Stimulated activated CD8-positive, alpha-beta memory T cell treated with anti-CD3 and anti-CD28 coated beads, Interleukin-15, amount 100 ng/mL, for 48 hours (primary cell): Measurements from ENCODE around the gene THRA.
A peak's percentile ranks its signal among the peaks of the same experiment; 100 is the strongest.

ENCODE experiments used
- DNase-seq, 2 donors: peaks; one replicate each; pipeline ENCODE4 v3.0.0-alpha.2; 2020; ENCODE audit warnings: low read depth in 2 of 2

Gene THRA

DNA sequence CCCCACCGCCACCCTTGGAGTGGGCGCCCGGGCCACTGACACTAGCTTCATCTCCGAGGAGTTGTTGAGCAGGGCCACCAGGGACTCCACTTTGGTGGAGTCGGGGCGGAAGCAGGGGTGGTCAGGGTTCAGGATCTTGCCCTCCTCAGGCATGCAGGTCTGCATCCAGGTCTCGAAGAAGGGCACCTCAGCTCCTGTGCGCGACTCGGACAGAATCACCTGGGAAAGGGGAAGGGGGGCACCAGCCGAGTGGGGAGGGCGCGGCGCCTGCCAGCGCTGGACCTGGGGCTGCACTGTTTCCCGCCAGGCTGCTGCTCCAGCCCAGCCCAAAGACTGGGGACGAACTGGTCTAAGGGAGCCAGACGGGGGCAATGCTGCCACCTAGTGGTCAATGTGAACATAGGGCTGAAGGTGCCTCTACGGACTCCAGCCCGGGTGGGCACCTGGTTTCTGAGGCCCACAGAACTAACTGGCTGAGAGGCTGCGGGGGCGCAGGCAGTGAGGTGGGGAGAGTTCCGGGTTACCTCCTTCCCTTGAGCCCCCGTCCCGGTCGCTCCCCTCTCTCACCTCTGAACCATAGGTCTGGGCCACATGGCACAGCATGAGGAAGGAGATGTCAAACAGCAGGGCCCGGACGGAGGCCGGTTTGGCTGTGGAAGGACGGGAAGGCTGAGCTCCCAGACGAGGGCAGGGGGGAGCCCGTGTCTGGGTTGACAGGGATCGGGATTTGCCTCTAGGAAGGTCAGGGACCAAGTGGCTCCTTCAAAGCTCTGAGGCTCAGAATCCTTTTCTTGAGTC is 35.8 kb upstream of the THRA start:
- peak; percentile 52 to 61 for DNase-seq

DNA sequence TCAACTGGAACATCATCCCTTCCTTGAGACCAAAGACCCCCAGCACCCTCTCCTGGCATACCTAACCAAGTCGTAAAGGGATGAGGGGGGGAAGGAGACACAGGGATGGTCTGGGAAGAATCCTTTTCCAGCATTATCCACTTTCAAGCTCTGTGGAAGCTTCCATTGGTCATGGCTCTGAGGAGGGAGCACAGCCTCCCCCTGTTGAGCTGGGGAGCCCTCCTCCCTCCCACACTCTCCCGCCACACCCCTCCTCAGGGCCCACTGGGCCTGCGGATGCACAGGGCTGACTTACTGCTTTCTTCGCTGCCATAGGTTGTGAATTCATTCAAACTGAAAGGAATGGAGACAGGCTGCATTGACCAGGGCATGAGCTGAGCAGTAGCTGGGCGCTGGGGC is 35.2 kb upstream of the THRA start:
- DNase-seq, result no peak

DNA sequence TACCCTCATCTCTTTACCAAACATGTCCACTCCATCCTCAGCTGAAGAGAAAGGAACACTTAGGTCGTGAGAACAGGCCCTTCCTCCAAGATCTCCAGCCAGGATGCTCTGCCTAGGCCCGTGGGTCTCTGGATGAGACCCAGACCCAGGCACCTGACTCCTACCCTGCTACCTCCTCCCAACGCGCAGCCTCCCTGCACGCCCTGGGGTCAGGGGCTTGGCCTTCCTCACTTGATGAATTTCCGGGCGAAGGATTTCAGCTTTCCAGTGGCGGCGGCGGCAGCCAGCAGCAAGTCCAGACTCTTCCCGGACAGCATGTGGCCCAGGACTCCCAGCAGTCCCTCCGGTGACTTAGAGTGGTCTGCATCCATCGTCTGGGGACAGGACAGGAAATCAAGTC is 34.2 kb upstream of the THRA start:
- DNase-seq, result no peak

DNA sequence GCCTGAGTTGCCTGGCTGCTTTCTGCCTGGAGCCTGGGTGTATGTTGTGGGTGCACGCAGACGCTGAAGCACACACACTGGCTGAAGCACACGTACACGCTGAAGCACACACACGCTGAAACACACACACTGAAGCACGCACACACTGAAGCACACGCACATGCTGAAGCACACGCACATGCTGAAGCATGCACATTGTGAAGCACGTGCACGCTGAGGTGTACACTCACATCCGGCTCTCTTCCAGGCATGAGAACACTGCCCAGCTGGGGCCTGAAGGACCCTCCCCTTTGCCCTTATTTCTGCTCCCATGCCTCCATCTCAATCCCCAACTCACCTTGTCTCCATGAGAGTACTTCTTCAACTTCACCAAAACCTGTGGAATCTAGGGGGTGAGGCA is 31.1 kb upstream of the THRA start:
- DNase-seq, result no peak

DNA sequence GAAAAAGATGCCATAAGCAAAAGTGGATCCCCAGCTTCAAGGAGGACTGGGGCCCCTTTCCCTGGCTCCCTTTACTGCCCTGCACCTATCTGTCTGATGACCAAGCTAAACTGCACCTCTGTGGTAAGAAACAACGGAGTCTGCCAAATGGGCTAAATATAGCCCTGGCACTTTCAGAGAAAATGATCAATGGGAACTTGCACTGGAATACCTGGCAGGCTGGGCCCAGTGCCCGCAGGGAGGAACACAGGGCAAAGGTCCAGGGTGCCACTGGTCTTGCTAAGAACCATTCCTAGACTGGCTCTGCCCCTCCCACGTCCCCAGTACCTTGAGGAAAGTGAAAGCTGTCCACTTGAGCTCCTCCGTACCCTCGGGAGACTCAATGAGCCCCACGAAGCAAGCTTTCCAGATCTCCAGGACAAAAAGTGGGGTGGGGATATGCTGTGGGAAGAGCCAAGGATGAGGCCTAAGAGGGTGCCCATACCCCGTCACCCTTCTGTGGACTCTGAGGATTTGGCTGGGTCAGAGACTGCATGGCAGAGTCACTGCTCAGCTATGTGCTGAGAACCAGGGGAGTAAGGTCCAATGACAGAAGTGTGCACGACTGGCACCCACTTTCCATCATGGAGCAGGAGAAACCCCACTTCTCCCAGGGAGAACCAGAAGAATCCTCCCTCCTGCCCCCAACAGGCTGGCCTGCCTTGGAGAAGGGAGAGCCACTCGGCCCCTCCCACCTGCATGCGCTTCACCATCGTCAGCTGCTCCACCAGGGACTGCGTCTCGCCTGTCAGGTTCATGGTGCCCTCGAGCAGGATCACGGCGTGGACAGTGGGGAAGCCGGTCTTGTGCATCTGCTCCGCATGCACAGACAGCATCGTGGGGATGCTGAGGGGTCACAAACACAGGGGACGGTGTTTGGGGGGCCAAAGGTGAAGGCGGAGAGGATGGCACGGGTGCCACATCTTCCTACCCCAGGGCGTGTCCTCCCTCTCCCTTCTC is 30.1 kb upstream of the THRA start:
- DNase-seq, result no peak

DNA sequence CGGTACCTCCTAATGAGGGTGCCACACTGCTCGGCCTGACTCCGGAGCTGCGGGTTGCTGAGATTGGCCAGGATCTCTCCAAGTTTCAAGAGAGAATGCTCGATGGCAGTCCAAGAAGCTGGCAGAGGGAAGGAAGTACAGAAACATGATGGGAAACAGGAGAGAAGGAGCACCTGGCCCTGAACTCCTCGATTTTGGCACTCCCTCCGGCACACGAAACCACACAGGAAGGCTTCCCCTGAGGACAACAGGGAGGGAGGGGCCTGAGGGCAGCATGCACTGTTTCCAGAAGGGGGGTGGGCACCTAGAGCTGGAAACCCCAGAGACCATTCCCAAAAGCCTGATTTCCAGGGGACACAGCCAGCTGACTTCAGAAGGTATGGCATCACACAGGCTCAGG is 29.4 kb upstream of the THRA start:
- no peak for DNase-seq

DNA sequence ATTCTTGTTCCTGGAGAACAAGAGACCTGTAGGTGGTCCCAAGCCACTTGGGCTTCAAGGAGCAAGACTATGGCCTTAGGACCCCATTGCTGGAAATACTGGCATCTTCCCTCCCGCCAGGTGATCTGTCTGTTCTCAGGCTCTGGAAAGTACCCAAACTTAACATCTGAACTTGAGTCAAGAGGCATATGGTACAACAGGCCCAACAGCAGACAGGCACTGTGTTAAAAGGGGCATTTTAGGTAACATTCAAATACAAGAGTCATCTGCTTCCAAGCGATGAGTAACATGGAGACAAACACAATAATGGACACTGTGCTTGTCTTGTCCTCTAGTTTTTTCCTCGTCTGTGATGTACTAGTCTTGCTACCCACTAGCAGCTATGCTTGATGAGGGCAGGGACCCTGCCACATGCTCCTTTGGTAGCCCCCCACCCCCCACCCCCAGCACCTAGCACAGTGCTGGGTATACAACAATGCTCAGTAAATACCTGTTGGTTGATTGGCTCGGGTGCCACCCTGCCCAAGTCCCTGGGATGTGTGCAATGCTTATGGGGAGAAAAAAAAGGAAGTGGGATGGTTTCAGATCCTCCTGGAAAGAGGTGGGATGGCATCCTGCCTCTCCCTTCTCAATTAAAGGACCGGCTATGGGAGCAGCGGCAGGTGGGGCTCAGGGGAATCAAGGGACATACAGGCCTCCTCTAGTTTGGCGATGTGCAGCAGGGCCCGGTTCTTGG is 28.2 kb upstream of the THRA start:
- DNase-seq, result no peak

DNA sequence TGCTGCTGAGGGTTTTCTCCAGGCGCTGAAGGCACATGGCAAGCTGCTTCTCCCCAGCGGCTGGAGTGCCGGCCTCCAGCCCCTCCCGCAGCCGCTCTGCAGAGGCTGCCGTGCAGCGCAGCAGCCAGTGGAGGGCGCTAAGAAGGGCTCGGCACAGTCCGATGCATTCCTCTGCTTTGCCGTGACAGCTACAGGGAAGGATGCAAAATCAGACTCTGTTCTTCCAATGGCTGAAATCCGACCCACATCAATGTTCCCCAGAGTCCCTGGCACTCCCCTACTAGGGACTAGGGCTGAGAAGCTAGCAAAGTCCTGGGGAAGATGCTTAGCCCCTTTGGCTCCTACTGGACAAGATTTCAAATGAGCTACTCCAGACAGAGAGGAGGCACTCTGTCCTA is 27.6 kb upstream of the THRA start:
- no peak for DNase-seq

DNA sequence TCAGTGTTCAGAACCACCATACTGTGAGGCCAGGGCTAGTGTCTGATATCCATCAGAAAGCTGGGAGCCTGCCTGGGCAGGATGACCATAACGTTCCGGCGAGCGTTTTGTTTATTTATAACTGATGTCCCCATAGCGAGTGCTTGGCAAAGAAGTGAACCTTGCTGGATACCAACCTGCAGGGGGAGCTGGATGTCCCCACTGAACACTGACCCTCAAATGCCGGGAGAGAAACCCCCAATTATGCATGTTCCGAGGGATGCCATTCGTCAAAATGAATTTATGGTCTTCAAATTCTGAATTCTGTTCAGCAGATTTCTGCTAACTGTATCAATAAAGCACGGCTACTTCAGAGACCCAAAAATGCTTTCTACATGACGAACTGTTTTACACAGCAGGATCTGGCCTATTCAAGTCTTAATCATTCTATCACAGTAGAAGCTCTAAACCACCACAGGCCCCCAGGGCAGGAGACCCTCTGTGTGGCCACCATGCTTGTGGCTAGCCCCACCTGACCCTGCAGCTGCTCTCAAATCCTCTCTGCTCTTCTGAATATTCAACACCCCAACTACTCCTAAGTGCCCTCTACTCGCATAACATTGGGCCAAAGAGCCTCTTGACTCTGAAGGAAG is 23.8 kb upstream of the THRA start:
- no peak for DNase-seq

DNA sequence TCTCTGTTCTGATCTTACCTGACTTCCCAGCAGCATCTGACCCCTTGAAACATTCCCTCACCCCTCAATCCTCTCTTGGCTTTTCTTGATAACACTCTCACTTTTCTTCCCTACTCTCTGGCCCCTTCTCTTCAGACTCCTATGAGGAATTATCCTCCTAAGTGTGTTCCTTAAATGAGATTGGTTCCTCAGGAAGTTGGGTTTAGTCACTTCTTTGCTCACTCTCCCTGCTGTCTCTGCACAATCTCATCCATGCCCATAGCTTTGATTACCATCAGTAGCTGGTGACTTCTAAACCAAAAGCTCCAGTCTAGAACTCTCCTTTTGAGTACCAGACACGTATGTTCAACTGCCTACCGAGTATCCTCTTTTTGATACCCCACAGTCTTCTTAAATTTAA is 21.6 kb upstream of the THRA start:
- DNase-seq, result no peak

DNA sequence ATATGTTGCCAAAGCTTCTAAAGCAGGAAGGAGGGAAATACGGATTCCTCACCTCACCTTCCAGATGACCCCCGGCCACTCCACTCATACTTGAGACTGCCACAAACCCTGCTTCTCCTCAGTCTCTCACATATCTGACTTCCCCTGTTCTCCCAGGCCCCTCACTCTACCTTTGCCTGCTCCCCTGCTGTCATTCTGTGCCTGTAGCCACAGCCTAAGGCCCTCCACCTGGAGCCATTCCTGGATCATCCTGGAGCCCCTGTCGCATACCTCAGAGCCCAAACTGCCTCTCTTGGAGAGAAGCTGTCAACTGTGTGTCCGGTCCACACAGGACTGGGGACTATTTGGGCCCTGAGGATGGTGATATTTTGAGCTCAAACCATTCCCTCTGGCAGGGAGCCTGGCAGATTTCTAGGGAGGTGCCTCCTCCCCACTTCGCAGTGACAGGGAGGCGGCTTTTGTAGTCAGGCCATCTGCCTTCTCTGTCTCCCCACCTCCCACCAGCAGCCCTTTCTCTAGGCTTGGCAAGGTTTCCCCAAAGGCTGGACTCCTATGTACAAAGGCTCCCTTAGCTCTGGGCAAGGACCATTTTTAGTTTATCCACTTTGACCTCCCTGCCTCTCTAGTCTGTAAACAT is 6.3 kb upstream of the THRA start:
- no peak for DNase-seq

DNA sequence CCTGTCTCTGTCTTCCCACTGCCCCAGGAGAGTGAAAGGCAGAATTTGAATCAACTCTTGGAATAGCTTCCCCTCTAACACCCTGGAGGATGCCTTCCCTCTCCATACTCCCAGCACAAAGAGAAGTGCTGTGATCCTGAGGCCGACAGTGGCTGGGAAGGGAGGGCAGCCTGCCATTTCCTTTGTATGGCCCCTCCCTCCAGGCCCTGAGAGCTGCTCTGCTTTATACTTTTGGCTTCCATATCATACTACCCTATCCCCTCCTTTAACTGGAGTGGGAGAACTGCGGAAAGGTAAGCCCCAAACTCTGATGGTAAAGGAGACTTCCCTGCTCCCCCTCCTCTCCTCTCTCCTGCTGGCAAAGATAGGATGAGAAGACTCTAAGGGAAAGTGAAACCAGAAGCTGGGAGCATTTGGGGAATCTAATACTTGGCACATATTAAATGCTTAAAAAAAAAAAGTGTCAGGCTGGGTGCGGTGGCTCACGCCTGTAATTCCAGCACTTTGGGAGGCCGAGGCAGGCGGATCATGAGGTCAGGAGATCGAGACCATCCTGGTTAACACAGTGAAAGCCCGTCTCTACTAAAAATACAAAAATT is 4.5 kb upstream of the THRA start:
- no peak for DNase-seq

DNA sequence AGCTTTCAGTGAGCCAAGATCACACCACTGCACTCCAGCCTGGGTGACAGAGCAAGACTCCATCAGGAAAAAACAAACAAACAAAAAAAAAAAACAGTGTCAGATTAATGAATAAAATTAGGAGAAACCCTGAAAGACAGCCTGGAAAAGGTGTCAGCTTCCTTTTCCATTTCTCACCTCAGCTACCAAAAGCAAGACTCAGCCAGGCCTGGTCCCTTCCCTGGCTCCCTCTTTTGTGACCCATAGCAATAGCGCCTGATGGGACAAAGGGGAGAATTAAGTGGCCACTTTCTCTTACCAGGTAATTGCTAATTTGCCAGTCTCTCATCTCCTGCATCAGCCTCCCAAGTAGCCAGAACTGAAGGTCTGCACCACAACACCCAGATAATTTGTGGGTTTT is 3.9 kb upstream of the THRA start:
- DNase-seq, result no peak

DNA sequence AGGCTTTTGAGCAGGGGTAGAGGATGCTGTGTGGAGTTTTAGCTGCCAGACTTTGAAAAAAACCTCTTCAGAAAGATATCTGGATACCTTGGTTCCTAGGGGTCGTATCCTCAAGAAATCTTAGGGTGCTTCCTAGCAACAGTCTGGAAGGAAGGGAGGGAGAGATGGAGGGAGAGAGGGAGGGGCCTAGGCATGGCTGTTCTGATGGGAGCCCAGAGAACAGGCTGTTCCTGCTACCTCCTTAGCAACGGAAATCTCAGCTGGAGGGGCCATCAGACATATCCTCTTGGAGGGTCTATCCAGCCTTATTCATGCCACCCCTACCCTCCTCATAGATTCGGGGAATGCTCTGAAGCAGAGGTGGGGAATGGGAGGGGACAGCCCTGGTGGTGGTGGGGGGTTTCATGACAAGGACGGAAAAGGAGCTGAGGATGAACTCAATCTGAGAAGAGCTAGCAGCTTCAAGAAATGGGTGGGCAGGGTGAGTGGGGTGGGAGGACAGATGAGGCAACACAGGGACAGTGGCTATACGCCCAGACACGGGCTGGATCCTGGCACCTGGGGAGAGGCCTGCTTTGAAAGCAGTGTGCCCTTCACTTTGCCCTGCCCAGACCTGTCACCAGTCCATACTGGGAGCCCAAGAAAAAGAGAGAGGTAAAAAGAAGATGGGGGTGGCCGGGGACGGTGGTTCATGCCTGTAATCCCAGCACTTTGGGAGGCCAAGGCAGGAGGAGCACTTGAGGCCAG is 2.9 kb upstream of the THRA start:
- DNase-seq, result no peak

DNA sequence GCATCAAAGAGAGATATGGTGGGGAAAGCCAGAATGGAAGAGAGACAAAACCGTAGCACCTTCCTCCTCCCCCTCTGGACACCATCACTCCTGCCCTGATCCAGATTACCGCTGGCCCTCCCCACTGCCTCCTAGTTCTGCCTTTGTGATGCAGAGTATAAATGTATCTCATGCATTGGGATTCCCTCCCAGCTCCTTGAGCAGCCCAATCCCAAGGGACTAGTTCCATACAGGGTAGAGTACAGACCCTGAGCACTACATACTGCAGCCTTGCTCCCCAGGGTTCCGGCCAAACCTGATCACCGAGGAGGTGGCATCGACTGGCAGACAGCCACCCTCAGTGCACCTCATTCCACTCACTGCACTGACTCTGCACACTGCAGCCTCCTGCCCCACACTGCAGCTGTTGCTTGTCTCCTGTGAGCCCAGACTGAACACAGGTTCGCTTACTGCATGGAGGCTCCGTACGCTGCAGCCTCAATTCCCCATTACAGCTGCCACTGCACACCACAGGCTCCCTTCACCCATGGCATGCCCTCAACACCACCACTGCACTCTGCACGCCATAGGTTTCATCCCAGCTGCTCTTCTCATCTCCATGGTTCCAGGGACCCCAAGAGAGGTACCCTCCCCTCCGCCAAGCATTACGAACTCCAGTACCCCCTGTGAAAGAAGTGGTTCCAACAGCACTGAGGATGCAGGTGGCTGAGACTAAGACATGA is 1.7 kb upstream of the THRA start:
- DNase-seq, result no peak

DNA sequence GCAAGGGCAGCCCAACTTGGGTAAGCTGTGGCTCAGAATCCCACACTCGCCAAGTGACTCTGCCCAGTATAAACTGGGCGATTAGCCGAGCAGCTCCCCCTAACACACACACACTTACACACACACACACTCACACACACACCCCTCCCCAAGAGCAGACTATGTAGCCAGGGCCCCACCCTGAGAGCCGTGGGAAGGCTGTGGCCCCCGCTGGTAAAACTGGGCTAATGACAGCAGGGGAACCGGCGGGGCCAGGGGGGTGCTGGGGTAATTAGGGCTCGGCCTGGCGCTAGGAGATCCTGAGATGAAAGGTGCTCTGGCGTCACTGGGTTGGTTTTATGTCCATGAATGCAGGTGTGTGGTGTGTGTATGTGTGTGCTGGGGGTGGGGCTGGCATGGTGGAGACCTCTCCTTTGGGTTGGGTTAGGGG is 1.1 kb upstream of the THRA start:
- DNase-seq, result no peak

DNA sequence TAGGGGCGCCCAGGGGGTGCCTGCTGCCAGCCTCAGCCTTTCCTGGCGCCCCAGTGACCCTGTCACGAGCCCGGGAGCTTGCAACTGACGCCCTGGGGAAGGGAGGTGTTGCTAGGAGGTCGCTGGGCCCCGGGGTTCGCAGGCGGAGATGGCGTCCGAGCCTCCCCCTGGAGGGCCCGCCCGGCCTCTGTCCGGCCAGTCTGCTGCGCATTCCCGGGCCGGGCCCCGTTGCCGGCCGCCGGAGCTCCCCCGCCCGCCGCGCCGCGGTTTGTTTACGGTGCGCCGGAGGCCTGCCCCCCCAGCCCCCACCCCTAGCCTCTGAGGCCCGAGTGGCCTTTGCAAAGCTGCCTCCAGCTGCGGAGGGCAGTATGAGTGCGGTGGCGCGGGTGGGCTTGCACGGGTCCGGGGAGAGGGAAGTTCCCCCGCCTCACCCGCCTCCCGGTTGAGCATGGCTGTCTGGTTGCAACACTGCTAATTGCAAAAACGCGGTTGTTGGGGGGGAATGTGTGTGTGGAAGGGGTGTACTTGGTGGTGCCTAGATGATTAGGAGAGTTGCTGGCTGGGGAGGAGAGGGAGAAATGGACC is 514 bp downstream of the THRA start:
- DNase-seq, result no peak

DNA sequence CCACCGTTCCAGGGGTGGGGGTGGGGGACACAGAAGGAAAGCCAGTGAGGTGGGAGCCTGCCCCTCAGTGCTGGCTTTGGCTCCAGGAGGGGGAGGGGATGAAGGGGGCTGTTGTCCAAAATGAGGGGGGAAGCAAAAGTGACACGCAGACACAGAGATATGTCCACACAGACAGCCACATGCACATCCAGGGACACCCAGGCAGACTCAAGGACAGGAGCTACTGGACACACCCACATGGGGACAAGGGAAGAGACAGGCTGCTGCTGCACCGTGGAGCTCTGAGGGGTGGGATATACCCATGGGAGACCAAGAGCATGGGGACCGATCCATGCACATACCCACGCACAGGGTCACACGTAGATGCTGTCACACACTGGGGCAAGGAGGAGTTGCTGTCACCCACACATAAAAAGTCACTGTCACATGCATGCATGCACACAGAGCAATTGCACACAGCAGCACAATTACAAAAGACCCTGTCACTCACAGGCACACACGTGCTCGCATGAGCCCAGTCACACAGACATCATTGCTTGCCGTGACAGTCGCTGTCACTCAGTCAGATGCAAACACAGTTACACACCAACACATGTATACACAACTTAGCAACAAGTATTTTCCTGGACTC is 1.3 kb downstream of the THRA start:
- no peak for DNase-seq
